MCF 10A (cell line): Measurements from ENCODE around the gene SPINT4. TPM values are rescaled to one million over a fixed set of nuclear protein-coding genes. Genes with fewer than 3 reads are reported as not detected.
A peak's percentile ranks its signal among the peaks of the same experiment; 100 is the strongest.
"Not testable (repeated sequence)": the region's sequence is repeated elsewhere in the genome, so short reads cannot be mapped to it uniquely, and the experiment has no call there.

ENCODE experiments used
- Bru-seq: library from RNA; stranded (reverse); fragments of 400-500 nt; gene quantifications from one replicate; lab custom pipeline; 2021; lab: Mats Ljungman, UMichigan
- BruChase-seq, 2 experiments: library from RNA; stranded (reverse); fragments of 400-500 nt; gene quantifications; one replicate each; lab custom pipeline; 2021; lab: Mats Ljungman, UMichigan
- BruUV-seq: library from RNA; stranded (reverse); fragments of 400-500 nt; replicated peaks from 2 replicates; lab custom pipeline; 2021; lab: Mats Ljungman, UMichigan
- CTCF ChIA-PET: fragments of 300-600 bp; sonication (Branson Sonifier 250); formaldehyde crosslinking; extraction: SDS; loops from one replicate; lab custom pipeline; 2021; ENCODE audit warnings: antibody characterized with exemption, inconsistent platforms; lab: Yijun Ruan, JAX
- POLR2A ChIA-PET: fragments of 300-600, 350-650 bp; sonication (Branson Sonifier 250); formaldehyde crosslinking; extraction: SDS; loops from one replicate; lab custom pipeline; 2020; ENCODE audit warnings: antibody characterized with exemption, inconsistent platforms; lab: Yijun Ruan, JAX
- DNase-seq: peaks from one replicate; pipeline ENCODE4 v3.0.0-alpha.2; 2018; ENCODE audit not compliant: unreplicated experiment
- H3K27ac Mint-ChIP-seq: one replicate; pipeline ENCODE4 v1.8.0; 2022; ENCODE audit warnings: mild to moderate bottlenecking, low read depth, mixed read lengths; ENCODE audit not compliant: unreplicated experiment
- H3K27me3 Mint-ChIP-seq: one replicate; pipeline ENCODE4 v1.8.0; 2022; ENCODE audit warnings: mixed read lengths; ENCODE audit not compliant: insufficient read depth, unreplicated experiment
- H3K36me3 Mint-ChIP-seq: one replicate; pipeline ENCODE4 v1.8.0; 2022; ENCODE audit warnings: mild to moderate bottlenecking, moderate library complexity, mixed read lengths; ENCODE audit not compliant: insufficient read depth, unreplicated experiment
- H3K4me1 Mint-ChIP-seq: one replicate; pipeline ENCODE4 v1.8.0; 2022; ENCODE audit warnings: mixed read lengths; ENCODE audit not compliant: insufficient read depth, unreplicated experiment
- H3K4me3 Mint-ChIP-seq: one replicate; pipeline ENCODE4 v1.8.0; 2022; ENCODE audit warnings: mild to moderate bottlenecking, moderate library complexity, mixed read lengths; ENCODE audit not compliant: unreplicated experiment
- H3K9me3 Mint-ChIP-seq: one replicate; pipeline ENCODE4 v1.8.0; 2022; ENCODE audit warnings: mixed read lengths; ENCODE audit not compliant: unreplicated experiment
- intact Hi-C: fragments of 100-400 bp; cut with micrococcal nuclease; formaldehyde crosslinking; loops from 2 replicates; pipeline ENCODE4 v1.14.1; 2022
- long read RNA-seq: library from polyadenylated mRNA; stranded (forward); transcript quantifications from one replicate; pipeline ENCODE4 v2.0.0, GENCODE V29; 2022
- total RNA-seq: library from RNA; stranded (reverse); gene quantifications from 2 replicates; pipeline ENCODE4 v1.2.3, GENCODE V29; 2022
- TF ChIP-seq, protein P1 (sequence below): fragments of 200-600 bp; IDR thresholded peaks from one replicate; pipeline ENCODE4 v1.8.0; 2022; ENCODE audit warnings: antibody characterized with exemption, mild to moderate bottlenecking; ENCODE audit not compliant: unreplicated experiment

Gene SPINT4
- total RNA-seq (not detected in 2 replicates), Bru-seq, nascent RNA (not detected), BruChase-seq, experiment 1, labeled RNA remaining after a 6-hour chase (not detected), BruChase-seq, experiment 2, labeled RNA remaining after a 2-hour chase (not detected)
- long read RNA-seq = 0 reads

DNA sequence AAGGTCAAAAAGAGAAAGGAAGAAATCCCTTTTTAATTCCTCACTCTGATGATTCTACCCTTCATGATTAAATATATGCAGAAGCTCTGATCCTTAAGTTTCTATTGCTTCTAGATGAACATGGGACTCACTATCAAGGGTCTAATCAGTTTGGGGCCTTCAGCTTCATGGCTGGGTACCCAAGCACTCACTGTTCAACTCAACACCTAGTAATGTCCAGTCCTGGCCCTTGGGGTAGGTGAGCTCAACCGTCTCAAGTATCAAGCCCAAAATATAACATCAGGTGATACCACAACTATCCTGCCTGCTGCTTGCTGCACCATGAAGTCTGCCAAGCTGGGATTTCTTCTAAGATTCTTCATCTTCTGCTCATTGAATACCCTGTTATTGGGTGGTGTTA, at the start of gene SPINT4:
TSS of gene SPINT4 (plus strand) at position 301 of the 400 bp plus-strand sequence. CDS start at position 322, 21 bp downstream.
- Mint-ChIP-seq H3K36me3 (no peaks in the 10 kb centered on the region), H3K4me3 (no peak within 1 kb of the TSS), H3K27ac (no peak within 1 kb of the TSS), H3K9me3 (no peaks in the 10 kb centered on the region), H3K27me3 (peaks cover 80% of the 10 kb centered on the region), H3K4me1 (no peaks in the 10 kb centered on the region)
- intact Hi-C loops = no loop called here
- TF ChIP-seq, protein P1, sequence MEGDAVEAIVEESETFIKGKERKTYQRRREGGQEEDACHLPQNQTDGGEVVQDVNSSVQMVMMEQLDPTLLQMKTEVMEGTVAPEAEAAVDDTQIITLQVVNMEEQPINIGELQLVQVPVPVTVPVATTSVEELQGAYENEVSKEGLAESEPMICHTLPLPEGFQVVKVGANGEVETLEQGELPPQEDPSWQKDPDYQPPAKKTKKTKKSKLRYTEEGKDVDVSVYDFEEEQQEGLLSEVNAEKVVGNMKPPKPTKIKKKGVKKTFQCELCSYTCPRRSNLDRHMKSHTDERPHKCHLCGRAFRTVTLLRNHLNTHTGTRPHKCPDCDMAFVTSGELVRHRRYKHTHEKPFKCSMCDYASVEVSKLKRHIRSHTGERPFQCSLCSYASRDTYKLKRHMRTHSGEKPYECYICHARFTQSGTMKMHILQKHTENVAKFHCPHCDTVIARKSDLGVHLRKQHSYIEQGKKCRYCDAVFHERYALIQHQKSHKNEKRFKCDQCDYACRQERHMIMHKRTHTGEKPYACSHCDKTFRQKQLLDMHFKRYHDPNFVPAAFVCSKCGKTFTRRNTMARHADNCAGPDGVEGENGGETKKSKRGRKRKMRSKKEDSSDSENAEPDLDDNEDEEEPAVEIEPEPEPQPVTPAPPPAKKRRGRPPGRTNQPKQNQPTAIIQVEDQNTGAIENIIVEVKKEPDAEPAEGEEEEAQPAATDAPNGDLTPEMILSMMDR = no peak
- no TSS peak for BruUV-seq
- DNase-seq = no peak
- ChIA-PET CTCF (interaction anchor here (0.5 to 0.8 kb wide), 2 partner anchors 30 to 64 kb away, joined by 3 to 4 read pairs; no protein-coding TSS in a partner anchor), POLR2A (interaction anchor here (0.7 kb wide), 1 partner anchor 117 kb away, joined by 3 read pairs; no protein-coding TSS in a partner anchor)

DNA sequence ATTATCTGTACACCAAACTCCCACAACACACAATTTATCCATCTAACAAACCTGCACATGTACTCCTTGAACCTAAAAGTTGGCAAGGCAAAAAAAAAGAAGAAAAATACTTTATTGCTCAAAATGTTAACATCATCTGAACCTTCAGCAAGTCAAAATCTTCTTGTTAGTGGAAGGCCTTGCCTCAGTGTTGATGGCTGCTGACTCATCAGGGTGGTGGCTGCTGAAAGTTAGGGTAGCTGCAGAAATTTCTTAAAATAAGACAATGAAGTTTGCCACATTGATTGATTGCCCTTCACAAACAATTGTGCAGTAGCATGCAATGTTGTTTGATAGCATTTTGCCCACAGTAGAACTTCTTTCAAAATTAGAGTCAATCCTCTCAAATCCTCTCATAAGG, 49.4 kb upstream of the SPINT4 start:
- H3K36me3 Mint-ChIP-seq = no peaks in the 10 kb centered on the region
- ChIA-PET POLR2A (no interaction called here), CTCF (interaction anchor here (0.6 to 0.7 kb wide), 2 partner anchors 165 to 353 kb away, joined by 3 read pairs; no protein-coding TSS in a partner anchor)
- peaks cover 50% of the 10 kb centered on the region for H3K27me3 Mint-ChIP-seq
- no peak overlapping the region for H3K4me3 Mint-ChIP-seq
- TF ChIP-seq, protein P1 = no peak
- DNase-seq = no peak
- H3K27ac Mint-ChIP-seq = no peak overlapping the region
- peaks cover 9% of the 10 kb centered on the region for H3K9me3 Mint-ChIP-seq
- intact Hi-C loops = no loop called here
- no TSS peak for BruUV-seq
- no peaks in the 10 kb centered on the region for H3K4me1 Mint-ChIP-seq

DNA sequence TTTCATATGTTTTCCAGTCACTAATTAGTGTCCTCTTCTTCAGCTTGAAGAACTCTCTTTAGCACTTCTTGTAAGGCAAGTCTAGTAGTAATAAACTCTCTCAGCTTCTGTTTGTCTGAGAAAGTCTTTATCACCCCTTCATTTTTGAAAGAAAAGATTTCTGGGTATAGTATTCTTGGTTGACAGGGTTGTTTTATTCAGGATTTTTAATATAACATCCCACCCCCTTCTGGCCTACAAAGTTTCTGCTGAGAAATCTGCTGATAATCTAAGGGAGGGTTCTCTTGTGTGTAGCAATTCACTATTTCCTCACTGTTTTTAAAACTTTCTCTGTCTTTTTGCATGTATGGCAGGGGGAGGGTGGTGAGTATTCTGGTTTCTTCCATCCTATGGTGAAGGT, 42.5 kb upstream of the SPINT4 start:
- Mint-ChIP-seq H3K4me3 (no peak overlapping the region), H3K4me1 (no peaks in the 10 kb centered on the region), H3K27ac (no peak overlapping the region), H3K36me3 (no peaks in the 10 kb centered on the region), H3K27me3 (peaks cover 51% of the 10 kb centered on the region), H3K9me3 (no peaks in the 10 kb centered on the region)
- TF ChIP-seq, protein P1 = no peak
- ChIA-PET CTCF (interaction anchor here (0.7 to 1.6 kb wide), 2 partner anchors 126 to 306 kb away, joined by 3 read pairs; no protein-coding TSS in a partner anchor), POLR2A (no interaction called here)
- DNase-seq = no peak
- intact Hi-C loops = no loop called here
- BruUV-seq = no TSS peak

DNA sequence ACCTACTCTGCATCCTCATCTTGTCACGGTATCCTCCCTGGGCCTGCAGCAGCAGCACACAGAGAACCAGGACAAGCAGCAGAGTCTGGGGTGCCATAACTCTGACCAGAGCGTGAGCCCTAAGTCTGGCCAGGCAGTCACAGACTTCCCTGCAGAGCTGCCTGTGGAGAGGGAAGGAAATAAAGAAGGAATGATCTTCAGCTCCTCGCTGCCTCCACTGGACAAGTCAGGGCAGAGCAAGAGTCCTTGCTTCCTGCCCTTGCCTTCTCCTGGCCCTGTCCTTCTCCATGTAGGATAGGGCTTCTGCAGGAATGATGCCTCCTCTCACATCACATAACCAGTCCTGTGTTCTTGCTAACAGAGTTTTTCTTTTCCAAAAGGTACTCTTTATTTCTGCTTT, 36.3 kb upstream of the SPINT4 start:
- intact Hi-C loops = no loop called here
- ChIA-PET CTCF (interaction anchor here (0.6 kb wide), 1 partner anchor 85 kb away, joined by 3 read pairs; no protein-coding TSS in a partner anchor), POLR2A (interaction anchor here (0.5 to 0.6 kb wide), 2 partner anchors 16 to 59 kb away, joined by 3 read pairs; partner anchors contain the start of gene WFDC11)

DNA sequence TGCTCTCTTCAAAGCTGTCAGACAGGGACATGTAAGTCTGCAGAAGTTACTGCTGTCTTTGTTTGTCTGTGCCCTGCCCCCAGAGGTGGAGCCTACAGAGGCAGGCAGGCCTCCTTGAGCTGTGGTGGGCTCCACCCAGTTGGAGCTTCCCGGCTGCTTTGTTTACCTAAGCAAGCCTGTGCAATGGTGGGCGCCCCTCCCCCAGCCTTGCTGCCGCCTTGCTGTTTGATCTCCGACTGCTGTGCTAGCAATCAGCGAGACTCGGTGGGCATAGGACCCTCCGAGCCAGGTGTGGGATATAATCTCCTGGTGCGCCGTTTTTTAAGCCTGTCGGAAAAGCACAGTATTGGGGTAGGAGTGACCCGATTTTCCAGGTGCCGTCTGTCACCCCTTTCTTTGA, 28.8 kb upstream of the SPINT4 start:
- H3K36me3 Mint-ChIP-seq, CTCF ChIA-PET, DNase-seq, BruUV-seq, H3K9me3 Mint-ChIP-seq, H3K4me3 Mint-ChIP-seq, intact Hi-C loops, POLR2A ChIA-PET, H3K27ac Mint-ChIP-seq, H3K4me1 Mint-ChIP-seq: not testable (repeated sequence)
- H3K27me3 Mint-ChIP-seq = peaks cover 28% of the 10 kb centered on the region

More for the DNA sequence above, 36.3 kb upstream of the SPINT4 start:
- H3K27ac Mint-ChIP-seq = no peak overlapping the region
- TF ChIP-seq, protein P1 = no peak
- H3K4me1 Mint-ChIP-seq = no peaks in the 10 kb centered on the region
- no peaks in the 10 kb centered on the region for H3K9me3 Mint-ChIP-seq
- no peak overlapping the region for H3K4me3 Mint-ChIP-seq
- no peaks in the 10 kb centered on the region for H3K36me3 Mint-ChIP-seq
- peak; percentile 14 for DNase-seq
- no TSS peak for BruUV-seq
- H3K27me3 Mint-ChIP-seq = peaks cover 51% of the 10 kb centered on the region
